Endothelial cell of umbilical vein (primary cell): Measurements from ENCODE around the gene SYT17. TPM values are rescaled to one million over a fixed set of nuclear protein-coding genes. Genes with fewer than 3 reads are reported as not detected.

Experiments
- BruUV-seq: library from RNA; stranded (reverse); fragments of 400-500 nt; replicated peaks from 2 replicates; lab custom pipeline; 2021; lab: Mats Ljungman, UMichigan
- CTCF ChIA-PET: fragments of 300-600, 350-600 bp; sonication (Branson Sonifier 250); formaldehyde crosslinking; loops from one replicate; lab custom pipeline; 2021; ENCODE audit warnings: antibody characterized with exemption, inconsistent platforms; lab: Charles Lee
- POLR2A ChIA-PET: fragments of 300-600, 350-600 bp; sonication (Branson Sonifier 250); formaldehyde crosslinking; loops from one replicate; lab custom pipeline; 2021; ENCODE audit warnings: antibody characterized with exemption, inconsistent platforms; lab: Charles Lee
- DNase-seq: peaks from one replicate; pipeline ENCODE4 v3.0.0-alpha.2; 2011; ENCODE audit warnings: low read depth, low spot score
- FAIRE-seq: peaks from 2 replicates; lab custom pipeline; 2011; peaks lifted over from hg19 to GRCh38; lab: Jason Lieb, UNC
- H2AFZ ChIP-seq: 2 replicates; pipeline ENCODE4 v1.6.0; 2012; ENCODE audit warnings: low read depth, low read length, control low read depth, inconsistent platforms
- H3K27ac ChIP-seq: 2 replicates; pipeline ENCODE4 v1.5.1; 2011; ENCODE audit warnings: low read depth, mild to moderate bottlenecking, control low read depth, low read length, moderate library complexity; ENCODE audit not compliant: insufficient read depth
- H3K27me3 ChIP-seq, 2 experiments: 2 replicates each; pipeline versions ENCODE4 v1.6.0 to v1.6.1; 2011; ENCODE audit warnings: low read length in 2 of 2, mixed read lengths in 1 of 2; ENCODE audit not compliant: control insufficient read depth in 2 of 2, insufficient read depth in 2 of 2
- H3K36me3 ChIP-seq, 2 experiments: 2 replicates in 1 of 2; 3 replicates in 1 of 2; pipeline ENCODE4 v1.5.1; 2011; ENCODE audit warnings: low read length in 2 of 2, mild to moderate bottlenecking in 1 of 2, moderate library complexity in 1 of 2; ENCODE audit not compliant: control insufficient read depth in 2 of 2, insufficient read depth in 2 of 2; ENCODE audit errors: extremely low read depth in 1 of 2
- H3K4me1 ChIP-seq: 3 replicates; pipeline ENCODE4 v1.5.1; 2011; ENCODE audit warnings: mild to moderate bottlenecking, low read length; ENCODE audit not compliant: control insufficient read depth, insufficient read depth; ENCODE audit errors: extremely low read depth
- H3K4me2 ChIP-seq: 2 replicates; pipeline ENCODE4 v1.6.1; 2011; ENCODE audit warnings: low read length, control low read depth, mixed read lengths; ENCODE audit not compliant: insufficient read depth
- H3K4me3 ChIP-seq, 3 experiments: fragments of 200-600 bp in 1 of 3; sonication (generic), shearing (Covaris generic) in 1 of 3; replicated peaks in 1 of 3; 2 replicates each; pipeline ENCODE4 v1.5.1; 2011 to 2016; ENCODE audit warnings: control low read depth in 3 of 3, low read length in 3 of 3, mild to moderate bottlenecking in 2 of 3, inconsistent platforms in 1 of 3, low read depth in 1 of 3, moderate library complexity in 1 of 3; ENCODE audit not compliant: insufficient read depth in 1 of 3
- H3K79me2 ChIP-seq: 2 replicates; pipeline ENCODE4 v1.6.0; 2012; ENCODE audit warnings: low read length, inconsistent platforms; ENCODE audit not compliant: control insufficient read depth, insufficient read depth
- H3K9ac ChIP-seq: replicated peaks from 2 replicates; pipeline ENCODE3; 2011; ENCODE audit warnings: low read length, control low read depth; ENCODE audit not compliant: insufficient read depth; ENCODE audit errors: extremely low read depth
- H3K9me1 ChIP-seq: replicated peaks from 3 replicates; pipeline ENCODE4 v1.6.0; 2011; ENCODE audit warnings: mild to moderate bottlenecking, low read length; ENCODE audit not compliant: control insufficient read depth, insufficient read depth; ENCODE audit errors: extremely low read depth
- H3K9me3 ChIP-seq: replicated peaks from 2 replicates; pipeline ENCODE4 v1.5.1; 2012; ENCODE audit warnings: low read length, inconsistent platforms; ENCODE audit not compliant: control insufficient read depth, insufficient read depth
- H4K20me1 ChIP-seq: replicated peaks from 2 replicates; pipeline ENCODE3; 2011; ENCODE audit warnings: mild to moderate bottlenecking, low read length; ENCODE audit not compliant: control insufficient read depth, insufficient read depth; ENCODE audit errors: extremely low read depth
- EZH2 ChIP-seq: IDR thresholded peaks from 2 replicates; pipeline ENCODE4 v1.6.1; 2012; ENCODE audit warnings: borderline replicate concordance, low read depth, mild to moderate bottlenecking, moderate library complexity, low read length, inconsistent platforms; ENCODE audit not compliant: severe bottlenecking
- FOS ChIP-seq: IDR thresholded peaks from 2 replicates; pipeline ENCODE4 v1.6.1; 2011; ENCODE audit warnings: mild to moderate bottlenecking, low read length, moderate library complexity, borderline replicate concordance; ENCODE audit not compliant: insufficient read depth
- GATA2 ChIP-seq: IDR thresholded peaks from 2 replicates; pipeline ENCODE4 v1.7.0; 2011; ENCODE audit warnings: low read depth, mild to moderate bottlenecking, moderate library complexity, mixed read lengths, low read length; ENCODE audit not compliant: insufficient read length, insufficient read depth
- JUN ChIP-seq: IDR thresholded peaks from 2 replicates; pipeline ENCODE4 v1.6.1; 2011; ENCODE audit warnings: borderline replicate concordance, low read depth; ENCODE audit not compliant: insufficient read length, insufficient read depth
- MYC ChIP-seq: IDR thresholded peaks from one replicate; pipeline ENCODE4 v1.6.1; 2011; ENCODE audit warnings: mild to moderate bottlenecking, low read depth, low read length
- POLR2A ChIP-seq: IDR thresholded peaks from 2 replicates; pipeline ENCODE4 v1.6.1; 2012; ENCODE audit warnings: low read depth, mild to moderate bottlenecking, control low read depth, low read length
- POLR2AphosphoS5 ChIP-seq: IDR thresholded peaks from 2 replicates; pipeline ENCODE4 v1.6.1; 2012; ENCODE audit warnings: low read depth, mild to moderate bottlenecking, control low read depth, low read length, moderate library complexity; ENCODE audit not compliant: insufficient read depth
- dilution Hi-C: fragments of 300-500 bp; cut with MboI; formaldehyde crosslinking; loops from one replicate; pipeline ENCODE4 v1.15.0; 2019; ENCODE audit warnings: low sequenced_read_pairs; ENCODE audit not compliant: extremely low pct_ligation_motif_present
- intact Hi-C: fragments of 100-400 bp; cut with micrococcal nuclease; formaldehyde crosslinking; loops from one replicate; pipeline ENCODE4 v1.10.0; 2022
- polyA plus RNA-seq, 4 experiments: library from polyadenylated mRNA; depleted of rRNA in 3 of 4; stranded (reverse) in 3 of 4; unstranded in 1 of 4; fragments of >200 nt; gene quantifications; 2 replicates each; pipeline versions ENCODE4 v1.2.1 to v1.2.3, GENCODE V29; 2011 to 2012; ENCODE audit warnings: missing spikeins in 1 of 4
- total RNA-seq: library from RNA; stranded (reverse); gene quantifications from 2 replicates; pipeline ENCODE4 v1.2.3, GENCODE V29; 2021
- TF ChIP-seq, protein P1 (sequence below): IDR thresholded peaks from 2 replicates; pipeline ENCODE4 v1.6.1; 2011; ENCODE audit not compliant: insufficient read depth, insufficient read length
- TF ChIP-seq, protein P2 (sequence below), 2 donors: IDR thresholded peaks; 1 replicate in 1 of 2; 2 replicates in 1 of 2; pipeline ENCODE4 v1.5.1; 2011; ENCODE audit warnings: low read length in 2 of 2, mild to moderate bottlenecking in 2 of 2, moderate library complexity in 2 of 2, control low read depth in 1 of 2, inconsistent platforms in 1 of 2, low read depth in 1 of 2; ENCODE audit not compliant: insufficient read depth in 1 of 2; ENCODE audit errors: extremely low read depth in 1 of 2

Gene SYT17
- total and polyA plus RNA-seq, 2 donors (not counting 3 experiments of a cell fraction or from before 2014, with no cell fraction given), result 1.9 to 4.2 TPM

- no peak for FAIRE-seq
- Histone ChIP-seq H4K20me1 (no peaks in the 10 kb centered on the region), H3K27ac (no peak overlapping the region), H3K4me2 (no peak overlapping the region), H3K79me2 (no peaks in the 10 kb centered on the region), H3K36me3 (no peaks in the 10 kb centered on the region), H3K9me1 (no peaks in the 10 kb centered on the region), H3K27me3 (no peaks in the 10 kb centered on the region), H3K9me3 (no peaks in the 10 kb centered on the region), H3K4me3 (no peak overlapping the region), H3K9ac (no peak overlapping the region), H2AFZ (no peak overlapping the region), H3K4me1 (no peaks in the 10 kb centered on the region)
- TF ChIP-seq, protein P1, sequence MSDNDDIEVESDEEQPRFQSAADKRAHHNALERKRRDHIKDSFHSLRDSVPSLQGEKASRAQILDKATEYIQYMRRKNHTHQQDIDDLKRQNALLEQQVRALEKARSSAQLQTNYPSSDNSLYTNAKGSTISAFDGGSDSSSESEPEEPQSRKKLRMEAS, result no peak
- TF ChIP-seq EZH2 (no peak), POLR2AphosphoS5 (no peak), JUN (no peak), FOS (no peak), GATA2 (no peak), POLR2A (no peak), MYC (no peak)
- TF ChIP-seq, protein P2, sequence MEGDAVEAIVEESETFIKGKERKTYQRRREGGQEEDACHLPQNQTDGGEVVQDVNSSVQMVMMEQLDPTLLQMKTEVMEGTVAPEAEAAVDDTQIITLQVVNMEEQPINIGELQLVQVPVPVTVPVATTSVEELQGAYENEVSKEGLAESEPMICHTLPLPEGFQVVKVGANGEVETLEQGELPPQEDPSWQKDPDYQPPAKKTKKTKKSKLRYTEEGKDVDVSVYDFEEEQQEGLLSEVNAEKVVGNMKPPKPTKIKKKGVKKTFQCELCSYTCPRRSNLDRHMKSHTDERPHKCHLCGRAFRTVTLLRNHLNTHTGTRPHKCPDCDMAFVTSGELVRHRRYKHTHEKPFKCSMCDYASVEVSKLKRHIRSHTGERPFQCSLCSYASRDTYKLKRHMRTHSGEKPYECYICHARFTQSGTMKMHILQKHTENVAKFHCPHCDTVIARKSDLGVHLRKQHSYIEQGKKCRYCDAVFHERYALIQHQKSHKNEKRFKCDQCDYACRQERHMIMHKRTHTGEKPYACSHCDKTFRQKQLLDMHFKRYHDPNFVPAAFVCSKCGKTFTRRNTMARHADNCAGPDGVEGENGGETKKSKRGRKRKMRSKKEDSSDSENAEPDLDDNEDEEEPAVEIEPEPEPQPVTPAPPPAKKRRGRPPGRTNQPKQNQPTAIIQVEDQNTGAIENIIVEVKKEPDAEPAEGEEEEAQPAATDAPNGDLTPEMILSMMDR (IDR thresholded peaks at IDR 0.05; ENCODE audit: extremely low read depth in 1 of 2, insufficient read depth in 1 of 2, low read depth in 1 of 2, low read length in 2 of 2), result no peak
- no peak for DNase-seq
- ChIA-PET CTCF (interaction anchor here (1.1 kb wide), 1 partner anchor 10 kb away, joined by 3 read pairs; no protein-coding TSS in a partner anchor), POLR2A (no interaction called here)
- intact Hi-C loops (no loop called here), dilution Hi-C loops (no loop called here)
- no TSS peak for BruUV-seq
Observed at GRCh38 chr16:19203374-19203966, 35.4 kb downstream of the SYT17 start.
